SU-DHL-6 (cell line): Measurements from ENCODE around the gene DIAPH1.
A peak's percentile ranks its signal among the peaks of the same experiment; 100 is the strongest.

Experiments
- H2AFZ ChIP-seq: fragments of 200-600 bp; sonication (generic); 2 replicates; pipeline ENCODE4 v1.6.1; 2014; ENCODE audit warnings: low read depth, mild to moderate bottlenecking, moderate library complexity, mixed read lengths, antibody characterized with exemption, low read length; ENCODE audit not compliant: severe bottlenecking
- H3F3A ChIP-seq: fragments of 200-600 bp; shearing (Covaris generic); 2 replicates; pipeline ENCODE4 v1.6.0; 2016; ENCODE audit warnings: antibody characterized with exemption, mild to moderate bottlenecking; ENCODE audit not compliant: insufficient read depth
- H3K27ac ChIP-seq: fragments of 200-600 bp; sonication (generic); 2 replicates; pipeline ENCODE4 v1.5.1; 2016; ENCODE audit warnings: low read depth, mild to moderate bottlenecking, low read length, moderate library complexity, mixed read lengths
- H3K27me3 ChIP-seq: fragments of 200-600 bp; sonication (generic), shearing (Covaris generic); 2 replicates; pipeline ENCODE4 v1.6.0; 2014; ENCODE audit warnings: mild to moderate bottlenecking, low read length
- H3K36me3 ChIP-seq: fragments of 200-600 bp; sonication (generic); 2 replicates; pipeline ENCODE4 v1.6.1; 2014; ENCODE audit warnings: mild to moderate bottlenecking, low read length, mixed read lengths
- H3K4me2 ChIP-seq: fragments of 300-600, 200-600 bp; shearing (Covaris generic), sonication (generic); 2 replicates; pipeline ENCODE4 v1.6.0; 2014; ENCODE audit warnings: low read length, low read depth, mild to moderate bottlenecking; ENCODE audit not compliant: poor library complexity, severe bottlenecking
- H3K4me3 ChIP-seq: fragments of 200-600 bp; sonication (generic); 2 replicates; pipeline ENCODE4 v1.5.1; 2014; ENCODE audit warnings: antibody characterized with exemption, low read length, mild to moderate bottlenecking, mixed read lengths; ENCODE audit not compliant: insufficient read depth, poor library complexity, severe bottlenecking
- H3K79me2 ChIP-seq: fragments of 200-600 bp; sonication (generic); 2 replicates; pipeline ENCODE4 v1.6.1; 2014; ENCODE audit warnings: mild to moderate bottlenecking, low read length, moderate library complexity; ENCODE audit not compliant: insufficient read depth
- H3K9ac ChIP-seq: fragments of 200-600 bp; sonication (generic); 2 replicates; pipeline ENCODE4 v1.7.0; 2014; ENCODE audit warnings: mild to moderate bottlenecking, low read length
- H3K9me2 ChIP-seq: fragments of 200-600 bp; sonication (generic); replicated peaks from 2 replicates; pipeline ENCODE4 v1.6.1; 2014; ENCODE audit warnings: low read length; ENCODE audit not compliant: insufficient read depth
- H3K9me3 ChIP-seq: fragments of 200-600 bp; sonication (generic); 2 replicates; pipeline ENCODE4 v1.6.1; 2014; ENCODE audit warnings: low read length, mixed read lengths; ENCODE audit not compliant: insufficient read depth
- H4K20me1 ChIP-seq: fragments of 200-600 bp; sonication (generic); 2 replicates; pipeline ENCODE4 v1.6.1; 2014; ENCODE audit warnings: low read depth, mild to moderate bottlenecking, antibody characterized with exemption, low read length, moderate library complexity, mixed read lengths
- EZH2phosphoT487 ChIP-seq: fragments of 200-600 bp; sonication (generic), shearing (Covaris generic); conservative IDR thresholded peaks from 2 replicates; pipeline ENCODE4 v1.6.1; 2018; ENCODE audit warnings: mild to moderate bottlenecking, antibody characterized with exemption, low read length, moderate library complexity, mixed read lengths
- TF ChIP-seq, protein P1 (sequence below): fragments of 200-600 bp; sonication (generic); IDR thresholded peaks from one replicate; pipeline ENCODE4 v1.5.1; 2017; ENCODE audit warnings: antibody characterized with exemption, mild to moderate bottlenecking, low read length, moderate library complexity; ENCODE audit not compliant: insufficient read depth, poor library complexity, severe bottlenecking

DIAPH1 gene

DNA sequence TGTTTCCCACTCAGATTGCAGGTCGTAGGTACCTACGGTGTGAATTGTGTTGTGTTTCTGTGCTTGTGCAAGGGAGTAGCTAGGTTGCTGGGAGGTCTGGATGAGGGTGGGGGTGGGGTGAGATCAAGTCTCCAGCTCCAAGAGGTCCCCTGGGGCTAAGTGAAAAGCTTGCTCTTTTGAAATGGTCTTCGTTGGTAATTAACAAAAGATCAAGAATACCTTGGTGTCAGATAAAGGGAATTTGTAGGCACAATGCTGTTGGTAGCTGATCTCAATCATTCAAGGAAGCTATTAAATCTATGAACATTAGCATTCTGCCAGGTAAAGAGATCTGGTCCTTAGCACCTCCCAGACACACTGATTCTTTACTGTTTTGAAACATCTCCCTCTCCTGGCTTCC lies 134.9 kb downstream of the DIAPH1 start:
- peak overlapping the region; percentile 42 for H3K9ac ChIP-seq

DNA sequence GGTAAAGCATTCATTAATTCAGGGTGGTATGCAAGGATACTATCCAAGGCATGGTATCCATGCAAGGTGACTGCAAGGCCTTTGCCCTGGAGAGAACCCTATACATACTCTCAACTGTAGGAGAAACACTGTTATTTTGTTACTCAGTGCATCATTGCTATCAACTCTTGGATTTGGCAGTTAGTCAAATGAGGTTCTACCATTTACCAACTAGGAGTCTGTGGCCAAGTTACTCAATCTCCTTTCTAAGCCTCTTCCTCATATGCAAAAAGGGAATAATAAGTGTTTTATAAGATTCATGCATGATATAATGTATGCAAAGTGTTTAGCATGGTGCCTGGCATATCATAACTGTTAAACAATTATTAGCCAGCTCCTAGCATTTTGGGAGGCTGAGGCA lies 139.0 kb downstream of the DIAPH1 start:
- Histone ChIP-seq H3K27ac (peak overlapping the region; percentile 50), H3K79me2 (peaks cover 85% of the 10 kb centered on the region), H3K36me3 (no peaks in the 10 kb centered on the region), H3K9me3 (no peaks in the 10 kb centered on the region), H3K27me3 (no peaks in the 10 kb centered on the region), H2AFZ (no peak overlapping the region), H3K4me3 (peak overlapping the region; percentile 30), H4K20me1 (no peaks in the 10 kb centered on the region), H3K9me2 (no peaks in the 10 kb centered on the region), H3K9ac (peak overlapping the region; percentile 25; the same call in 1 of the 2 replicates), H3F3A (peaks cover under 1% of the 10 kb centered on the region), H3K4me2 (peak overlapping the region; percentile 72)
- TF ChIP-seq EZH2phosphoT487, result no peak
- TF ChIP-seq, protein P1, sequence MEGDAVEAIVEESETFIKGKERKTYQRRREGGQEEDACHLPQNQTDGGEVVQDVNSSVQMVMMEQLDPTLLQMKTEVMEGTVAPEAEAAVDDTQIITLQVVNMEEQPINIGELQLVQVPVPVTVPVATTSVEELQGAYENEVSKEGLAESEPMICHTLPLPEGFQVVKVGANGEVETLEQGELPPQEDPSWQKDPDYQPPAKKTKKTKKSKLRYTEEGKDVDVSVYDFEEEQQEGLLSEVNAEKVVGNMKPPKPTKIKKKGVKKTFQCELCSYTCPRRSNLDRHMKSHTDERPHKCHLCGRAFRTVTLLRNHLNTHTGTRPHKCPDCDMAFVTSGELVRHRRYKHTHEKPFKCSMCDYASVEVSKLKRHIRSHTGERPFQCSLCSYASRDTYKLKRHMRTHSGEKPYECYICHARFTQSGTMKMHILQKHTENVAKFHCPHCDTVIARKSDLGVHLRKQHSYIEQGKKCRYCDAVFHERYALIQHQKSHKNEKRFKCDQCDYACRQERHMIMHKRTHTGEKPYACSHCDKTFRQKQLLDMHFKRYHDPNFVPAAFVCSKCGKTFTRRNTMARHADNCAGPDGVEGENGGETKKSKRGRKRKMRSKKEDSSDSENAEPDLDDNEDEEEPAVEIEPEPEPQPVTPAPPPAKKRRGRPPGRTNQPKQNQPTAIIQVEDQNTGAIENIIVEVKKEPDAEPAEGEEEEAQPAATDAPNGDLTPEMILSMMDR, result no peak

More for the DNA sequence above, 134.9 kb downstream of the DIAPH1 start:
- TF ChIP-seq, protein P1, result no peak
- no peak for TF ChIP-seq EZH2phosphoT487
- H3K9me2 ChIP-seq, result no peaks in the 10 kb centered on the region
- H3K27ac ChIP-seq, result peak overlapping the region; percentile 21; the same call in 1 of the 2 replicates
- no peaks in the 10 kb centered on the region for H3K36me3 ChIP-seq
- no peak overlapping the region for H2AFZ ChIP-seq
- H4K20me1 ChIP-seq, result no peaks in the 10 kb centered on the region
- H3K79me2 ChIP-seq, result peaks cover 77% of the 10 kb centered on the region
- H3K4me3 ChIP-seq, result peak overlapping the region; percentile 45
- peak overlapping the region; percentile 72 for H3K4me2 ChIP-seq
- H3K9me3 ChIP-seq, result no peaks in the 10 kb centered on the region
- H3K27me3 ChIP-seq, result no peaks in the 10 kb centered on the region
- no peaks in the 10 kb centered on the region; the same call in 1 of the 2 replicates for H3F3A ChIP-seq

GRCh38 chr5:141478321-141478945 lies 140.4 kb downstream of the DIAPH1 start:
- no peak for TF ChIP-seq EZH2phosphoT487
- TF ChIP-seq, protein P1, result peak; percentile 61
- Histone ChIP-seq H3K9ac (peak overlapping the region; percentile 70), H3K36me3 (no peaks in the 10 kb centered on the region), H3K79me2 (peaks cover 73% of the 10 kb centered on the region), H3K9me3 (no peaks in the 10 kb centered on the region), H3K27me3 (no peaks in the 10 kb centered on the region), H3F3A (peaks cover 5% of the 10 kb centered on the region), H4K20me1 (no peaks in the 10 kb centered on the region), H2AFZ (no peak overlapping the region), H3K4me2 (peak overlapping the region; percentile 72), H3K4me3 (peak overlapping the region; percentile 54), H3K27ac (peak overlapping the region; percentile 61), H3K9me2 (no peaks in the 10 kb centered on the region)
